Osteoblast (primary cell): ENCODE measurements around the gene GIT1. TPM values are rescaled to one million over a fixed set of nuclear protein-coding genes. Genes with fewer than 3 reads are reported as not detected.

Experiments used
- DNase-seq: peaks from one replicate; pipeline ENCODE4 v3.0.0; 2011; ENCODE audit warnings: low spot score, mixed read lengths; ENCODE audit not compliant: insufficient read length; ENCODE audit errors: missing footprints
- H2AFZ ChIP-seq: 2 replicates; pipeline ENCODE4 v1.6.0; 2011; ENCODE audit warnings: mild to moderate bottlenecking, low read length
- H3K27ac ChIP-seq: 2 replicates; pipeline ENCODE4 v1.5.1; 2011; ENCODE audit warnings: mild to moderate bottlenecking, low read depth, low read length, moderate library complexity
- H3K27me3 ChIP-seq: 2 replicates; pipeline ENCODE4 v1.6.0; 2012; ENCODE audit warnings: mild to moderate bottlenecking, control low read depth, inconsistent platforms, low read length, moderate library complexity; ENCODE audit not compliant: insufficient read depth
- H3K36me3 ChIP-seq: 2 replicates; pipeline ENCODE4 v1.5.1; 2011; ENCODE audit warnings: mild to moderate bottlenecking, low read length, control low read depth, moderate library complexity; ENCODE audit not compliant: insufficient read depth
- H3K4me1 ChIP-seq: 2 replicates; pipeline ENCODE4 v1.5.1; 2011; ENCODE audit warnings: mild to moderate bottlenecking, low read length, control low read depth, moderate library complexity; ENCODE audit not compliant: insufficient read depth
- H3K4me2 ChIP-seq: 2 replicates; pipeline ENCODE4 v1.6.0; 2011; ENCODE audit warnings: mild to moderate bottlenecking, low read length; ENCODE audit not compliant: insufficient read depth
- H3K4me3 ChIP-seq: fragments of 200-600 bp; sonication (generic); 3 replicates; pipeline ENCODE4 v1.5.1; 2012; ENCODE audit warnings: mild to moderate bottlenecking, low read length, inconsistent platforms; ENCODE audit not compliant: insufficient read depth
- H3K79me2 ChIP-seq: 2 replicates; pipeline ENCODE4 v1.6.0; 2012; ENCODE audit warnings: mild to moderate bottlenecking, low read length, control low read depth, inconsistent platforms; ENCODE audit not compliant: insufficient read depth
- H3K9me3 ChIP-seq: 2 replicates; pipeline ENCODE4 v1.5.1; 2011; ENCODE audit warnings: low read depth, low read length, control low read depth
- H4K20me1 ChIP-seq: 2 replicates; pipeline ENCODE4 v1.6.0; 2012; ENCODE audit warnings: mild to moderate bottlenecking, low read length, control low read depth; ENCODE audit not compliant: insufficient read depth
- total RNA-seq: library from RNA; depleted of rRNA; stranded (reverse); fragments of >200 nt; gene quantifications from 2 replicates; pipeline ENCODE4 v1.2.3, GENCODE V29; 2012
- TF ChIP-seq, protein P1 (sequence below): IDR thresholded peaks from 2 replicates; pipeline ENCODE4 v1.5.1; 2011; ENCODE audit warnings: mild to moderate bottlenecking, low read depth, low read length, moderate library complexity; ENCODE audit errors: extremely low read depth

GIT1 gene
- total RNA-seq, 1 donor: 34.4 TPM

DNA sequence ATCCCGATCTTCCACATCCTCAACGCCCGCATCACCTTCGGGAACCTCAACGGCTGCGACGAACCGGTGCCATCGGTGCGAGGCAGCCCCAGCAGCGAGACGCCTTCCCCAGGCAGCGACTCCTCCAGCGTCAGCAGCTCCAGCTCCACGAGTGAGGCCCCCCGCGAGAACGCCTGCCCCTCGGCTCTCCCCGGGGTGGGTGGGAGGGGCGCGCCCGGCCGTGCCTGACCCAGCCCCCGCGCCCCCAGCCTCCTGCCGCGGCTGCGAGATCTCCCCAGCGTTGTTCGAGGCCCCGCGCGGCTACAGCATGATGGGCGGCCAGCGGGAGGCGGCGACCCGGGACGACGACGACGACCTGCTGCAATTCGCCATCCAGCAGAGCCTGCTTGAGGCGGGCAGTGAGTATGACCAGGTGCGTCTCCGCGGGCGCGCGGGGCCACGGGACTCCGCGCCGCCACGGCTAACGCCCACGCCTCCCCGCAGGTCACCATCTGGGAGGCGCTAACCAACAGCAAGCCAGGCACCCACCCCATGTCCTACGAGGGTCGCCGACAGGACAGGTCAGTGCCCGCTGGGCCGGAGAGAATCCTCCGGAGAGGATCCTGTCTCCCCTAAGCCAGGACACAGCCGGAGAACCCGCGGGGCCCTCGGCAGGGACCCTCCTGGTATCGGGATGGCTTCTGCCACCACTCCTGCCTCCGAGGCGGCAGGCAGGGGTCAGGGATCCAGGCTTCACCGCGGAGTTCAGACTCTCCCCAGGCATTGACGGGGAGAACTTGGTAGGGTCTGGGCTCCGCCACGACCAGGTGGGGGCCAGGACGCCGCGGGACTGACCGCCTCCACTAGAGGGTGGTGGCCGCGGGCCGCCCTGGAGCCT, 23.2 kb upstream of the GIT1 start:
- Histone ChIP-seq H3K4me1 (peaks cover 6% of the 10 kb centered on the region), H2AFZ (no peak overlapping the region)

DNA sequence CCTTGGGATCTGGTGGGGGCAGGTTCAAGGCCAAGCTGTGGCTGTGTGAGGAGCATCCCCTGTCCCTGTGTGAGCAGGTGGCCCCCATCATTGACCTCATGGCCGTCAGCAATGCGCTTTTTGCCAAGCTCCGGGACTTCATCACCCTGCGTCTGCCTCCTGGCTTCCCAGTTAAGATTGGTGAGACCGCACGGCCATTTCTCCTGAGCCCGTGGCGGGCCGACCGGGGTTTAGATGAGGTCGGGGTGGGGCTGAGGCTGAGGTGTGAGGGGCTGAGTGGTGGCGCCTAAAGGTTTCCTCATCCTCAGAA, 22.6 kb upstream of the GIT1 start:
- Histone ChIP-seq H3K36me3 (no peaks in the 10 kb centered on the region), H3K4me2 (no peak overlapping the region), H3K27me3 (no peaks in the 10 kb centered on the region), H3K4me3 (no peak overlapping the region), H3K79me2 (no peaks in the 10 kb centered on the region), H3K27ac (no peak overlapping the region), H3K4me1 (peaks cover 6% of the 10 kb centered on the region), H2AFZ (no peak overlapping the region), H3K9me3 (no peaks in the 10 kb centered on the region), H4K20me1 (no peaks in the 10 kb centered on the region)
- TF ChIP-seq, protein P1, sequence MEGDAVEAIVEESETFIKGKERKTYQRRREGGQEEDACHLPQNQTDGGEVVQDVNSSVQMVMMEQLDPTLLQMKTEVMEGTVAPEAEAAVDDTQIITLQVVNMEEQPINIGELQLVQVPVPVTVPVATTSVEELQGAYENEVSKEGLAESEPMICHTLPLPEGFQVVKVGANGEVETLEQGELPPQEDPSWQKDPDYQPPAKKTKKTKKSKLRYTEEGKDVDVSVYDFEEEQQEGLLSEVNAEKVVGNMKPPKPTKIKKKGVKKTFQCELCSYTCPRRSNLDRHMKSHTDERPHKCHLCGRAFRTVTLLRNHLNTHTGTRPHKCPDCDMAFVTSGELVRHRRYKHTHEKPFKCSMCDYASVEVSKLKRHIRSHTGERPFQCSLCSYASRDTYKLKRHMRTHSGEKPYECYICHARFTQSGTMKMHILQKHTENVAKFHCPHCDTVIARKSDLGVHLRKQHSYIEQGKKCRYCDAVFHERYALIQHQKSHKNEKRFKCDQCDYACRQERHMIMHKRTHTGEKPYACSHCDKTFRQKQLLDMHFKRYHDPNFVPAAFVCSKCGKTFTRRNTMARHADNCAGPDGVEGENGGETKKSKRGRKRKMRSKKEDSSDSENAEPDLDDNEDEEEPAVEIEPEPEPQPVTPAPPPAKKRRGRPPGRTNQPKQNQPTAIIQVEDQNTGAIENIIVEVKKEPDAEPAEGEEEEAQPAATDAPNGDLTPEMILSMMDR: no peak
- DNase-seq: peak; percentile 59

More for the DNA sequence above, 23.2 kb upstream of the GIT1 start:
- H3K4me2 ChIP-seq: peak overlapping the region; percentile 79
- no peaks in the 10 kb centered on the region for H3K9me3 ChIP-seq
- no peaks in the 10 kb centered on the region for H3K79me2 ChIP-seq
- TF ChIP-seq, protein P1: no peak
- peak; percentile 58 for DNase-seq
- H3K36me3 ChIP-seq: no peaks in the 10 kb centered on the region
- H3K4me3 ChIP-seq: peak overlapping the region; percentile 54
- no peaks in the 10 kb centered on the region for H4K20me1 ChIP-seq
- H3K27me3 ChIP-seq: no peaks in the 10 kb centered on the region
- no peak overlapping the region for H3K27ac ChIP-seq

DNA sequence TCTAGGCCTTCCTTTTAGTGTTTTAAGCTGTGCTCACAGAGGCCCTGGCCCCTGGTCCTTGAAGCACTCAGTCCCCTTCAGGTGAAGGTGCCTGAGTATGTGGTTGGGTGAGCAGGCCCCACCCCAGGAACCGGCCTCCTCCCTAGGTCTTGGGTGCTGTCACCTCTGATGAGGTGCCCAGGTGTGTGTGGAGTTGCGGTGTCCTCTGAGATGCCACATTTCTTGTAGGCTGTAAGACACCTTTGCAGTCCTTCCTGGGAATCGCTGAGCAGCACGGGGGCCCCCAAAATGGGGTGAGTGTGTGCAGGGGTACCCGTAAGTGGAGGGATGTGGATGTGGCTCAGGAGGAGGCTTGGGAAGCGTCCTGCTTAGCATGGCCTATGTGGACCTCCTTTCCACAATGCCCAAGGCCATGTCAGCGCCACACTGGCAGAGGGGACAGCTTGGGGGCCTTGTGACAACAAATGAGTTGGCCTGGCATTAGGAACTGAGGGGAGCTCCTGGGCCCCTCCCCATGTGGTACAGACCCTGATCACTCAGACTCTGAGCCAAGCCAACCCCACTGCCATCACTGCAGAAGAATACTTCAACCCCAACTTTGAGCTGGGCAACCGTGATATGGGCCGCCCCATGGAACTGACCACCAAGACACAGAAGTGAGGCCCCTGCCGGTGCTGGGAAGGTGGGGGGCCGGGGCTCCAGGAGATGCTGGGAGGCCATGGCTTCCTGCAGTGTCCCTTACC, 22.1 kb upstream of the GIT1 start:
- peak; percentile 74 for DNase-seq
- no peak overlapping the region for H3K27ac ChIP-seq
- TF ChIP-seq, protein P1: no peak

DNA sequence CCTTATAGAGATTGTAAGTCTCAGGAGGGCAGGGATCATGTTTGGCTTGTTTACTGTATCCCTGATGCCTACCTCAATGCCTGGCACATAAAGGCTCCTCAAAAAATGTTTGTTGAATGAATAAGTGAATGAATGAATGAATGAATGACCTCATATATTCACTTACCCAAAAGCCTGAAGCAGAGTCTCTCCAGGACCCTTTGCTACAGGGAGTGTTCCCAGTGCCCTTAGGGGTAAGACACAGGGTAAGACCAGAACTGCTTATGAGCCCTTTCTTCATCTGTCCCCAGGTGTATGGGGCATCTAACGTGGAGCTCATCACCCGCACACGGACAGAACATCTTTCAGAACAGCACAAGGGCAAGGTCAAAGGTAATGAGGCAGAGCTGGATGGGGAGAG, 20.9 kb upstream of the GIT1 start:
- Histone ChIP-seq H3K4me2 (no peak overlapping the region), H3K27ac (no peak overlapping the region), H4K20me1 (no peaks in the 10 kb centered on the region), H3K79me2 (no peaks in the 10 kb centered on the region), H3K4me1 (peaks cover 6% of the 10 kb centered on the region), H3K36me3 (no peaks in the 10 kb centered on the region), H2AFZ (no peak overlapping the region), H3K4me3 (no peak overlapping the region), H3K9me3 (no peaks in the 10 kb centered on the region), H3K27me3 (no peaks in the 10 kb centered on the region)
- peak; percentile 60 for DNase-seq
- TF ChIP-seq, protein P1: no peak

More for the DNA sequence above, 22.1 kb upstream of the GIT1 start:
- H3K4me2 ChIP-seq: no peak overlapping the region
- peaks cover 6% of the 10 kb centered on the region for H3K4me1 ChIP-seq
- no peaks in the 10 kb centered on the region for H3K9me3 ChIP-seq
- no peak overlapping the region for H3K4me3 ChIP-seq
- no peak overlapping the region for H2AFZ ChIP-seq
- no peaks in the 10 kb centered on the region for H4K20me1 ChIP-seq
- no peaks in the 10 kb centered on the region for H3K36me3 ChIP-seq
- H3K79me2 ChIP-seq: no peaks in the 10 kb centered on the region
- H3K27me3 ChIP-seq: no peaks in the 10 kb centered on the region
